HCT116 (cell line): Measurements from ENCODE around the gene NEO1. TPM values are rescaled to one million over a fixed set of nuclear protein-coding genes. Genes with fewer than 3 reads are reported as not detected.

Source experiments
- ATAC-seq: fragments of 200-7000 bp; cut with Tn5 transposase; 2 replicates; pipeline ENCODE4 v1.9.1; 2020; ENCODE audit warnings: mild to moderate bottlenecking, moderate library complexity
- BruUV-seq: library from RNA; stranded (reverse); fragments of 400-500 nt; replicated peaks from 2 replicates; lab custom pipeline; 2021; lab: Mats Ljungman, UMichigan
- CTCF ChIA-PET: fragments of 300-600 bp; sonication (Branson Sonifier 250); formaldehyde crosslinking; loops from one replicate; lab custom pipeline; 2021; ENCODE audit warnings: antibody characterized with exemption; lab: Charles Lee
- POLR2A ChIA-PET: fragments of 300-600, 350-600 bp; sonication (Branson Sonifier 250); formaldehyde crosslinking; loops from one replicate; lab custom pipeline; 2021; ENCODE audit warnings: antibody characterized with exemption; lab: Charles Lee
- RAD21 ChIA-PET, 2 experiments: fragments of 300-600 bp; sonication (Branson Sonifier 250); formaldehyde crosslinking; loops; one replicate each; lab custom pipeline; 2023; ENCODE audit warnings: low total read pairs in 2 of 2; ENCODE audit not compliant: uncharacterized antibody in 2 of 2, unreplicated experiment in 2 of 2, low non-redundant PET in 1 of 2; lab: Charles Lee
- DNase-seq: peaks from one replicate; pipeline ENCODE4 v3.0.0-alpha.2; 2010; ENCODE audit warnings: low read depth, low spot score
- H2AFZ ChIP-seq: fragments of 200-600 bp; shearing (Covaris generic), sonication (generic); 2 replicates; pipeline ENCODE4 v1.6.1; 2017; ENCODE audit warnings: low read depth, mixed run types, mixed read lengths, antibody characterized with exemption, low read length; ENCODE audit not compliant: poor library complexity, severe bottlenecking
- H3K27ac ChIP-seq: 2 replicates; pipeline ENCODE4 v1.5.1; 2012; ENCODE audit warnings: low read depth, low read length
- H3K27me3 ChIP-seq: fragments of 200-600 bp; sonication (generic); 2 replicates; pipeline ENCODE4 v1.6.1; 2016; ENCODE audit warnings: mixed run types, low read length, mixed read lengths; ENCODE audit not compliant: insufficient read depth
- H3K36me3 ChIP-seq, 2 experiments: fragments of 200-500 bp in 1 of 2; fragments of 200-600 bp in 1 of 2; sonication (Bioruptor generic) in 1 of 2; sonication (generic) in 1 of 2; 2 replicates each; pipeline versions ENCODE4 v1.5.1 to v1.6.1; 2014 to 2016; ENCODE audit warnings: low read length in 2 of 2, inconsistent platforms in 1 of 2, mixed read lengths in 1 of 2, mixed run types in 1 of 2; ENCODE audit not compliant: insufficient read depth in 2 of 2, control insufficient read depth in 1 of 2
- H3K4me1 ChIP-seq, 2 experiments: fragments of 200-600 bp in 1 of 2; sonication (generic) in 1 of 2; 2 replicates each; pipeline versions ENCODE4 v1.5.1 to v1.6.1; 2012 to 2017; ENCODE audit warnings: low read length in 2 of 2, inconsistent platforms in 1 of 2, mild to moderate bottlenecking in 1 of 2, mixed read lengths in 1 of 2, mixed run types in 1 of 2, moderate library complexity in 1 of 2; ENCODE audit not compliant: insufficient read depth in 2 of 2, control insufficient read depth in 1 of 2
- H3K4me2 ChIP-seq: fragments of 200-600 bp; sonication (generic); 2 replicates; pipeline ENCODE4 v1.6.1; 2017; ENCODE audit warnings: mixed run types, low read length, mixed read lengths
- H3K4me3 ChIP-seq, 2 experiments: fragments of 200-600 bp in 1 of 2; sonication (generic) in 1 of 2; replicated peaks in 1 of 2; 2 replicates each; pipeline ENCODE4 v1.5.1; 2011 to 2016; ENCODE audit warnings: low read length in 2 of 2, control low read depth in 1 of 2, low read depth in 1 of 2, mild to moderate bottlenecking in 1 of 2, mixed read lengths in 1 of 2, mixed run types in 1 of 2
- H3K79me2 ChIP-seq: fragments of 200-600 bp; sonication (generic); 2 replicates; pipeline ENCODE4 v1.6.1; 2017; ENCODE audit warnings: mild to moderate bottlenecking, mixed run types, low read length, moderate library complexity, mixed read lengths; ENCODE audit not compliant: insufficient read depth
- H3K9ac ChIP-seq: fragments of 200-600 bp; sonication (generic); 2 replicates; pipeline ENCODE4 v1.6.1; 2016; ENCODE audit warnings: low read length, mixed read lengths
- H3K9me2 ChIP-seq: fragments of 200-600 bp; sonication (generic), shearing (Covaris generic); 2 replicates; pipeline ENCODE4 v1.6.1; 2017; ENCODE audit warnings: mixed run types, mild to moderate bottlenecking, moderate library complexity; ENCODE audit not compliant: insufficient read depth
- H3K9me3 ChIP-seq, 2 experiments: fragments of 200-500 bp in 1 of 2; fragments of 200-600 bp in 1 of 2; sonication (Bioruptor generic) in 1 of 2; sonication (generic) in 1 of 2; 2 replicates each; pipeline ENCODE4 v1.6.1; 2014 to 2017; ENCODE audit warnings: low read length in 2 of 2, mixed read lengths in 2 of 2, inconsistent platforms in 1 of 2, low read depth in 1 of 2, mild to moderate bottlenecking in 1 of 2, mixed run types in 1 of 2, moderate library complexity in 1 of 2; ENCODE audit not compliant: control insufficient read depth in 1 of 2, insufficient read depth in 1 of 2
- H4K20me1 ChIP-seq: fragments of 200-600 bp; sonication (generic), shearing (Covaris generic); 2 replicates; pipeline ENCODE4 v1.6.1; 2017; ENCODE audit warnings: mixed run types, mild to moderate bottlenecking, moderate library complexity; ENCODE audit not compliant: insufficient read depth
- ATF3 ChIP-seq: IDR thresholded peaks from 2 replicates; pipeline ENCODE4 v1.6.1; 2012
- CBX3 ChIP-seq: IDR thresholded peaks from 2 replicates; pipeline ENCODE4 v1.6.1; 2012; ENCODE audit warnings: low read depth
- POLR2A ChIP-seq: IDR thresholded peaks from 2 replicates; pipeline ENCODE4 v1.7.0; 2011; ENCODE audit warnings: borderline replicate concordance; ENCODE audit not compliant: insufficient read depth, insufficient read length; ENCODE audit errors: extremely low read depth
- SP1 ChIP-seq: IDR thresholded peaks from 2 replicates; pipeline ENCODE4 v1.6.1; 2012; ENCODE audit warnings: low read depth
- TCF7L2 ChIP-seq: IDR thresholded peaks from 2 replicates; pipeline ENCODE4 v1.7.0; 2011; ENCODE audit warnings: borderline replicate concordance, inconsistent platforms; ENCODE audit not compliant: insufficient read depth, insufficient read length; ENCODE audit errors: extremely low read depth
- ZBTB33 ChIP-seq: IDR thresholded peaks from 2 replicates; pipeline ENCODE4 v1.6.1; 2011; ENCODE audit warnings: mild to moderate bottlenecking, low read length, moderate library complexity; ENCODE audit not compliant: insufficient replicate concordance; ENCODE audit errors: extremely low read depth
- ZFX ChIP-seq: fragments of 450-650 bp; IDR thresholded peaks from 2 replicates; pipeline ENCODE4 v1.6.1; 2017
- intact Hi-C: fragments of 100-400 bp; cut with micrococcal nuclease; formaldehyde crosslinking; loops from 2 replicates; pipeline ENCODE4 v1.10.0; 2022
- total RNA-seq: library from RNA; stranded (reverse); gene quantifications from one replicate; pipeline ENCODE4 v1.2.1, GENCODE V29; 2021; ENCODE audit not compliant: unreplicated experiment

NEO1 gene
- total RNA-seq, 1 experiment from 2014 or later, result 30.0 TPM

- no peaks in the 10 kb centered on the region for H3K27me3 ChIP-seq
- H3K4me1 ChIP-seq, result no peaks in the 10 kb centered on the region
- H3K4me3 ChIP-seq, result no peak overlapping the region
- H4K20me1 ChIP-seq, result no peaks in the 10 kb centered on the region
- RAD21 ChIA-PET, result interaction anchor here in 1 of 2 experiments (0.6 kb wide), 2 partner anchors 242 to 583 kb away, joined by 3 to 6 read pairs; no protein-coding TSS in a partner anchor
- TF ChIP-seq SP1 (no peak), ZFX (no peak), ZBTB33 (no peak), CBX3 (no peak), TCF7L2 (no peak), POLR2A (no peak), ATF3 (no peak)
- POLR2A ChIA-PET, result interaction anchor here (0.7 kb wide), 2 partner anchors 59 to 324 kb away, joined by 4 read pairs; no protein-coding TSS in a partner anchor
- H3K36me3 ChIP-seq, result no peaks in the 10 kb centered on the region
- no peak overlapping the region for H3K9ac ChIP-seq
- DNase-seq (no peak), ATAC-seq (no peak)
- H3K9me2 ChIP-seq, result no peaks in the 10 kb centered on the region
- no peak overlapping the region for H2AFZ ChIP-seq
- CTCF ChIA-PET, result no interaction called here
- intact Hi-C loops, result no loop called here
- H3K9me3 ChIP-seq, result no peaks in the 10 kb centered on the region
- H3K4me2 ChIP-seq, result no peak overlapping the region
- BruUV-seq, result no TSS peak
- H3K27ac ChIP-seq, result no peak overlapping the region
- H3K79me2 ChIP-seq, result no peaks in the 10 kb centered on the region
Measured at GRCh38 chr15:73322665-73323373, 270.6 kb downstream of the NEO1 start.
